EL (cell line): ENCODE measurements around the gene RTEL1.

ENCODE experiments used
- DNase-seq: peaks from one replicate; pipeline ENCODE4 v3.0.0-alpha.2; 2016

RTEL1 gene

GRCh38 chr20:63690898-63691710 is 33.0 kb downstream of the RTEL1 start:
- no peak for DNase-seq

GRCh38 chr20:63691711-63692435 is 33.8 kb downstream of the RTEL1 start:
- no peak for DNase-seq

GRCh38 chr20:63692436-63693082 is 34.4 kb downstream of the RTEL1 start:
- peak; percentile 28 for DNase-seq

GRCh38 chr20:63693083-63693732 is 35.1 kb downstream of the RTEL1 start:
- no peak for DNase-seq

- no peak for DNase-seq
Observed at GRCh38 chr20:63693733-63694583, 35.8 kb downstream of the RTEL1 start.

GRCh38 chr20:63694584-63695423 is 36.7 kb downstream of the RTEL1 start:
- DNase-seq: no peak

GRCh38 chr20:63695424-63696305 is 37.6 kb downstream of the RTEL1 start:
- DNase-seq: no peak

DNA sequence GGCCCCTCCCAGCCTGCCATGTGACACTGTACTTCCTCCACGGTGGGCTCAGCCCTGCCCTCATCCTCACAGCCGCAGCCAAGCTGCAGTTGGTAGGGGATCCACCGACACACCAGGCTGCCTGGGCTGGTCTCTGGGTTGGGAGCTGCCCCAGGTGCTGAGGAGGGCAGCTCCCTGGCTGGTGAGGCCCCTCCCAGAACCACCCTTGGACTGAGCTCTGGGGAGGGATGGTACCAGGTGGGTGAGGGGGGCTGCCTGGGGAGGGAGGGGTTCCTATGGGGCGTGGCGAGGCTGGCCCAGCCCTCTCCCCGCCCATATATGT is 38.2 kb downstream of the RTEL1 start:
- DNase-seq: no peak

DNA sequence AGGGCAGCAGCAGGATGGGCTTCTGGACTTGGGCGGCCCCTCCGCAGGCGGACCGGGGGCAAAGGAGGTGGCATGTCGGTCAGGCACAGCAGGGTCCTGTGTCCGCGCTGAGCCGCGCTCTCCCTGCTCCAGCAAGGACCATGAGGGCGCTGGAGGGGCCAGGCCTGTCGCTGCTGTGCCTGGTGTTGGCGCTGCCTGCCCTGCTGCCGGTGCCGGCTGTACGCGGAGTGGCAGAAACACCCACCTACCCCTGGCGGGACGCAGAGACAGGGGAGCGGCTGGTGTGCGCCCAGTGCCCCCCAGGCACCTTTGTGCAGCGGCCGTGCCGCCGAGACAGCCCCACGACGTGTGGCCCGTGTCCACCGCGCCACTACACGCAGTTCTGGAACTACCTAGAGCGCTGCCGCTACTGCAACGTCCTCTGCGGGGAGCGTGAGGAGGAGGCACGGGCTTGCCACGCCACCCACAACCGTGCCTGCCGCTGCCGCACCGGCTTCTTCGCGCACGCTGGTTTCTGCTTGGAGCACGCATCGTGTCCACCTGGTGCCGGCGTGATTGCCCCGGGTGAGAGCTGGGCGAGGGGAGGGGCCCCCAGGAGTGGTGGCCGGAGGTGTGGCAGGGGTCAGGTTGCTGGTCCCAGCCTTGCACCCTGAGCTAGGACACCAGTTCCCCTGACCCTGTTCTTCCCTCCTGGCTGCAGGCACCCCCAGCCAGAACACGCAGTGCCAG is 38.7 kb downstream of the RTEL1 start, which contains the start of gene TNFRSF6B:
TSS of gene TNFRSF6B (plus strand) at position 25 of the 729 bp plus-strand sequence. CDS start at position 141, 116 bp downstream.
- DNase-seq: no peak

GRCh38 chr20:63697357-63697867 is 39.3 kb downstream of the RTEL1 start:
- no peak for DNase-seq

DNA sequence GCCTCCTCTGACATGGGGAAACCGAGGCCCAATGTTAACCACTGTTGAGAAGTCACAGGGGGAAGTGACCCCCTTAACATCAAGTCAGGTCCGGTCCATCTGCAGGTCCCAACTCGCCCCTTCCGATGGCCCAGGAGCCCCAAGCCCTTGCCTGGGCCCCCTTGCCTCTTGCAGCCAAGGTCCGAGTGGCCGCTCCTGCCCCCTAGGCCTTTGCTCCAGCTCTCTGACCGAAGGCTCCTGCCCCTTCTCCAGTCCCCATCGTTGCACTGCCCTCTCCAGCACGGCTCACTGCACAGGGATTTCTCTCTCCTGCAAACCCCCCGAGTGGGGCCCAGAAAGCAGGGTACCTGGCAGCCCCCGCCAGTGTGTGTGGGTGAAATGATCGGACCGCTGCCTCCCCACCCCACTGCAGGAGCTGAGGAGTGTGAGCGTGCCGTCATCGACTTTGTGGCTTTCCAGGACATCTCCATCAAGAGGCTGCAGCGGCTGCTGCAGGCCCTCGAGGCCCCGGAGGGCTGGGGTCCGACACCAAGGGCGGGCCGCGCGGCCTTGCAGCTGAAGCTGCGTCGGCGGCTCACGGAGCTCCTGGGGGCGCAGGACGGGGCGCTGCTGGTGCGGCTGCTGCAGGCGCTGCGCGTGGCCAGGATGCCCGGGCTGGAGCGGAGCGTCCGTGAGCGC is 39.9 kb downstream of the RTEL1 start:
- DNase-seq: no peak

GRCh38 chr20:63698739-63699465 is 40.8 kb downstream of the RTEL1 start:
- DNase-seq: peak; percentile 93

GRCh38 chr20:63699466-63700198 is 41.5 kb downstream of the RTEL1 start:
- peak; percentile 8 for DNase-seq

DNA sequence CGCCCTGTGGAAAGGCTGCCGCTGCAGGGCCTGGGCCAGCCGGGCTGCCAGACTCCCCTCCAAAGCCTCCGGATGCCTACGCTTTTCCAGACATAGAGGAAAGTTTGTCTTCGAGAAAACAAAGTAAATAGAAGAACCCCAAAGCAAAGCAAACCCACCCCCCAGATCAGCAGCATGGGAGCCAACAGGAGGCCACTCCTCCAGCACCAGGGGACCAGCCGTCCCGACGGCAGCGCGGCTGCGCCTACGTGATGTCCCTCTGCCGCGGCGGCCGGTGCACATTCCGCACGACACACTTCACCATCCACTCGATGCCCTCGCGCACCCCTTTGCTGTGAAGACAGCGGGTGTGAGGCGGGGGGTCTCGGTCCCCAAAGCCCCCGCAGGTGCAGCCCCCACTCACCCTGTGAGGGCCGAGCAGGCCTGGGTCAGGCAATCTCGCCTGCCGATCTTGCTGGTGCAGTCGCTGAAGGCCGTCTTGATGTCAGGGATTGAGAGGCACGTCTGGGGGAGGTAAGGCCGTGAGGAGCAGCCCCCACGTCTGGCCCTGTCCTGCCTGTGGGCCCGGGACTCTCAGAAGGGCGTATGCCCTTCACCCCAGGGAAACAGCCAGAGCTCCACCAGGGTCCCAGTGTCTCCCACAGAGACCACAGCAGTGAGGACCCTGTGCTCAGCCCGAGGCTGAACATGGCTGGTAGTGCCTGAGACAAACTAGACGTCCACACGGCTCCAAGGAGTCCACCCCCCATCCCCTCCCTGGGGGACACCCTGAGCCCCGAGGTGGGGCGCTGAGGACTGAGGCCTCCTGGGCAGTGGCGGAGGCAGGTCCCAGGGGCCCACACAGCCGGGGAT is 42.3 kb downstream of the RTEL1 start:
- DNase-seq: peak; percentile 0

DNA sequence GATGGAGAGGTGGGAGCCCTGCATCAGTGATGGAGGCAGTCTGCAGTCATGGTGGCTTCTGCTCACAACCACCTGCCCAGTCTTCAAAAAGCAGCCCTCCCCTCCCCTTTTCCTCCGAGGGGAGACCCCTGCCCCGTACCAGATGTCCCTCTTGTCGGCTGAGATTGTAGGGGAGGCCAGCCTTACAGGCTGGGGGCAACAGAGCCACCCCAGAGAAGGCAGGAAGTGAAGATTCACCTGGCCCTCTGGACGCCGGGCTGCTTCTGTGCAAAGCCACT is 42.9 kb downstream of the RTEL1 start:
- DNase-seq: peak; percentile 2

- peak; percentile 1 for DNase-seq
Observed at GRCh38 chr20:63701329-63702035, 43.4 kb downstream of the RTEL1 start.
